ENCODE results near the gene RNF214.

GRCh38 chr11:117273550-117274289 is 41.2 kb downstream of the RNF214 start:
- no peak for TF ChIP-seq MXD1 (CRISPR knock-in tag; IDR thresholded peaks at IDR 0.05)
- TF ChIP-seq NR2C2 (CRISPR knock-in tag; IDR thresholded peaks at IDR 0.05; ENCODE audit: borderline replicate concordance): no peak
- no peak for TF ChIP-seq GATAD2A (CRISPR knock-in tag; IDR thresholded peaks at IDR 0.05)
- TF ChIP-seq, protein P1, sequence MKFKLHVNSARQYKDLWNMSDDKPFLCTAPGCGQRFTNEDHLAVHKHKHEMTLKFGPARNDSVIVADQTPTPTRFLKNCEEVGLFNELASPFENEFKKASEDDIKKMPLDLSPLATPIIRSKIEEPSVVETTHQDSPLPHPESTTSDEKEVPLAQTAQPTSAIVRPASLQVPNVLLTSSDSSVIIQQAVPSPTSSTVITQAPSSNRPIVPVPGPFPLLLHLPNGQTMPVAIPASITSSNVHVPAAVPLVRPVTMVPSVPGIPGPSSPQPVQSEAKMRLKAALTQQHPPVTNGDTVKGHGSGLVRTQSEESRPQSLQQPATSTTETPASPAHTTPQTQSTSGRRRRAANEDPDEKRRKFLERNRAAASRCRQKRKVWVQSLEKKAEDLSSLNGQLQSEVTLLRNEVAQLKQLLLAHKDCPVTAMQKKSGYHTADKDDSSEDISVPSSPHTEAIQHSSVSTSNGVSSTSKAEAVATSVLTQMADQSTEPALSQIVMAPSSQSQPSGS (CRISPR knock-in tag; IDR thresholded peaks at IDR 0.05): no peak
- no peak for TF ChIP-seq ZBTB26 (CRISPR knock-in tag; IDR thresholded peaks at IDR 0.05; ENCODE audit: borderline replicate concordance)

All from HepG2 (cell line).